Measurements from ENCODE around the gene PPP6R2. TPM values are rescaled to one million over a fixed set of nuclear protein-coding genes. Genes with fewer than 3 reads are reported as not detected.

The PPP6R2 gene
- total RNA-seq, 1 donor from 2014 or later, result 65.4 TPM

DNA sequence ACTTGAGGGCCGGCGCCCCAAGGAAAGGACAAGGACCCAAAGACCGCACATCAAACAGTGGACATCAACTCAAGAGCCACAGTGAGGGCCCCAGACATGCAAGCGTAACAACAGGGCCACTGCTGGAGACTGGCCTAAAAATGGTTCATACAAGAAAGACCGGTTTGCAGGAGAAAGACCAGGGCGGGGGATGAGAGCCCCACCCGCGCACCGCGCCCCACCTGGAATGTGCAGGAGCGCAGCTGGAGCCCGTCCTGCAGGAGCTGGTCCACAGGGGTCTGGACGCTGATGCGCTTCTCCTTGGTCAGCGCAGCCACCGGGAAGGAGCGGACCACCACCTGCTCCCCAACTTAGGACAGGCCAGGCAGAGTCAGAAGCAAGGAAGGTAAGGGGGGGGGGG lies 117.8 kb downstream of the PPP6R2 start:
- no peak for ATAC-seq
- DNase-seq (ENCODE audit: low spot score), result no peak

DNA sequence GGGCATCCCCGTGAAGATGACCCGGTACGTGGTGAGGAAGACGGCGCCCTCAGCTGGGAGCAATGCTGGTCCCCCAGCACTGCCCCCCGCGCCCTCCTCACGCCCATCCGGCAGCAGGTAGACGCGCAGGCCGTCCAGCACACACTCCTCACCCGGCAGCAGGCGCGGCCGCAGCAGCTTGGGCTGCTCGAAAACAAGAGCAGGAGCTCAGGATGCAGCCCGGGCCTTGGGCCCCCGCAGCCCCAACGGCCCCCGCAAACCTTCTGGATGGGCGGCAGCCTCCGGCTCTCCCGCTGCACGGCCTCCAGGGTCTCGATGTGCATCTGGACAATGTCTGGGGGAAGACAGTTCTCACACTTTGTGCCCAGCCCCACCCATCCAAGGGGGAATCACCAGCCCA lies 118.4 kb downstream of the PPP6R2 start:
- no peak for ATAC-seq

DNA sequence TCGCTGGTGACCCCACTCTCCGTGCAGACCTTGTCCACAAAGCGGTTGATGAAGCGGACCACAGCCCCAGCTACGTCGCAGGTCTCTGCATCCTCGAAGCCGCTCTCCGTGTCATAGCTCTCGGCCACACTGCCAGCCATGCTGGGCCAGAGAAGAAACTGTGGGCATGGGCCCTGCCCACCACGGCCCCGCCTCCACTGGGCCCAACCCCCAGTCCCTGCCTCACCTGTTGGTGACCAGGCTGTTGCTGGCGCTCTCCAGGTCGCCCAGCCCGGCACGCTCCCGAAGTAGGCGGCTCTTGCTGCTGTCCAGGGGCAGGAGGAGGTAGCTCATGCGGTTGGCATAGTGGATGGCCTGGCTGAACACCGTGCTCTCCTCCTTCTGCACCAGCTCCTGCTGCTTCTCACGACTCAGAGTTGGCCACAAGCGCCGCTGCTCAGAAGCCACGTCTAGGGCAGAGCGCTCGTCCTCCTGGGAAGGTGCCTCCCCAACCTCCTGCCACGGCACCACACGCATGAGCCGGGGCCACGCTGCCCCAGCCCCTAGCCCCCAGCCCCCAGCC lies 118.9 kb downstream of the PPP6R2 start:
- no peak for ATAC-seq
- no peak for DNase-seq (ENCODE audit: low spot score)

More for the DNA sequence above, 118.4 kb downstream of the PPP6R2 start:
- no peak for DNase-seq (ENCODE audit: low spot score)

DNA sequence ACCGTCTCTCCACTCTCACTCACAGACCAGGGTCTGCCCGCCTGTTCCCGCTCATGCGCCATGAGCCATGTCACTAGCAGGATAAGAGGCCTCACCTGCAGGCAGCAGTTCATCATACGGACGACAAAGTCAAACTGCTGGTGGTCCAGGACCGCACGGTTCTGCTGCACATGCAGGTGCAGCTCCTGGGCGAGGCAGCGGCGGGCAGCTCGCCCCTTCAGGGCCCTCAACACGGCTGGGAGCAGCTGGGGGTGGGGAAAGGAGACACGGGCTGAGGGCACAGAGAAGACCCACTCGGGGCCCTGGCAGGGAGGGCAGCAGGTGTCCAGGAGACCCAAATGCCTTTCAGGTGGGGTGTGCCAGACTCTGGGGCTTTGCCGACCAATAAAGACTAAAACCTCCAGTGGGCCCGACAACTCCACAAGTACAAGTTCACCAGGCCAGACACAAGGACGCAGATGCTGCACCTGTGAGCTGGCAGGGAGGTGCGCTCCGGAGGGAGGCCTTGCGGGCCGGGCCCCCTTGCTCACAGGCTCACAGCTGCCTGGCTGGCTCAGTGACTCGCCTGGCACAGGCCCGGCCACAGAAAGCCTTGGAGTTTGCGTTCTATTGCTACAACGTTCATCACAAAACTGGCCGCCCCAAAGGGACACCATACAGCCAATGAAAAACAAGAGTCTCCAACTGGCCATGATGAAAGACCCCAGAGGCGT lies 120.2 kb downstream of the PPP6R2 start:
- no peak for ATAC-seq
- no peak for DNase-seq (ENCODE audit: low spot score)

DNA sequence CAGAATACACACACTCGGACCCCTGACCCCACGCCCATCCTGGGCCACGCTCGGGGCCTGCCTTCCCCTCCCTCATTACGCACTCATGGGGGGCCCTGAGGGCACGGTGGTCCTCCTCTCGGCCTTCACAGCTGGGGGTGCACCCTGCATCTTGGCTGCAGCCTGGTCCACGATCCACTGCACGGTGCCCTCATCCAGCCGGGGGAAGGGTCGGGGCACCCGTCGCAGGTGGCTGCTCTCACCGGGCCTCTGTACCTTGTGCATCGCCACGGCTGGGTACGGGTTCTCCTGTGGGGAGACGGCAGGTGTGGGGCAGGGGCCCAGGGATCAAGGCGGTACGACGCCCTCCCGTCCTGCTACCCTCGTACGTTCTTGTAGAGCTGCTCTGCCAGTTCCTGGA lies 121.3 kb downstream of the PPP6R2 start:
- ATAC-seq, result no peak
- no peak for DNase-seq (ENCODE audit: low spot score)

DNA sequence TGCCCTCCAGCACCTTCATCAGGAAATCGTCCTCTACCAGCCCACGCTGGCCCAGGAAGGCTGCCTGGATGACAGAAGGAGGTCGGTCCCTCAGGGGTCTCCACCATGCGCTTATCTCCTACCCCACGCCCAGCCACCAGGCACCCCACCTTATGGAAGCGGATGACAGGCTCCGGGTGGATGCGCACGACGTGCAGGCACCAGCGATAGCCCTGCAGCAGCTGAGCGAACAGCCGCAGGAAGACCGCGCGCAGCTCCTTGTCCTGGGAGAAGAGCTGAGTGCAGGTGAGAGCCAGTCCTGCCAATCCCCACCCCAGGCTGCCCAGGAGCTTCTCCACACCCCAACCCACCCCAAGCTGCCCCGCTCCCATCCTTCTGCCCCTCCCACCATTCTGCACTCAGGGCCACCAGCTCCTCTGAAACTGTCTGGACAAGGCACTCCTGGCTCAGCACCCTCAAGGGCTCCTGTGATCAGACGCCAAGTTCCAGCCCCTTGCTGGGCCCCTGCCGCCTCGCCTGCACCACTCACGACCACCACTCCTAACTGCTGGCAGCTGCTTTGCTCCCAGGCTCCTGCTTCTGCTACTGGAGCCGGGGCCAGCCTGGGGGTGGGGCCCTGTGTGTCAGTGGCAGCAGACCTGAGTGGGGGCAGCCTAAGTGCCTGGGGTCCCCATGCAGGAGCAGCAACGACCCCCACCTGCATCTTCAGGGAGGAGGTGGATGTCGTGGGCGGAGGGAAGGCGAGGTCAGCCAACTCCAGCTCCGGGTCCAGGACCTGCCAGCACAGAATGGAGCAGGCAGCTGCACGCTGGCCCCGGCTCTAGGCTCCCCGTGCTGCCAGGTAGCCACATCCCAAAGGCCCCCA lies 122.2 kb downstream of the PPP6R2 start:
- ATAC-seq (no peak), DNase-seq (ENCODE audit: low spot score) (no peak)

DNA sequence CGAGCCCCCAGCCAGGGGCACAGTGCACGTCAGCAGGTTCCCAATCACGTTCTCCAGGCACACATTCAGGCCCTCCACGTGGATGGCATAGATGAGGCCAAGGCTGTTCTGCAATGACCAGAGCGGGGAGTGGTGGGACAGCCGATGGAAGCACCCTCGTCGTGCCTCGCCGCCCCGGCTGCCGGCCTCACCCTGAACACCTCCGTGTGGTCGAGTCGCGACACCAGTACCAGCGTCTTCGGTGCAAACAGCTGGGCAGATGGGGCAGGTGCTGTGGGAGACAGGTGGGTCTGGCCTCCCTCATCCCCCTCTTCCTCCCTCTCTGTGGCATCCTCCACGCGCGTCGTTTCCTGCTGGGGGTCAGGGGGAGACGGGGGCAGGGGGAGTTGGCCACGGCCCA lies 124.2 kb downstream of the PPP6R2 start:
- ATAC-seq (no peak), DNase-seq (ENCODE audit: low spot score) (no peak)

DNA sequence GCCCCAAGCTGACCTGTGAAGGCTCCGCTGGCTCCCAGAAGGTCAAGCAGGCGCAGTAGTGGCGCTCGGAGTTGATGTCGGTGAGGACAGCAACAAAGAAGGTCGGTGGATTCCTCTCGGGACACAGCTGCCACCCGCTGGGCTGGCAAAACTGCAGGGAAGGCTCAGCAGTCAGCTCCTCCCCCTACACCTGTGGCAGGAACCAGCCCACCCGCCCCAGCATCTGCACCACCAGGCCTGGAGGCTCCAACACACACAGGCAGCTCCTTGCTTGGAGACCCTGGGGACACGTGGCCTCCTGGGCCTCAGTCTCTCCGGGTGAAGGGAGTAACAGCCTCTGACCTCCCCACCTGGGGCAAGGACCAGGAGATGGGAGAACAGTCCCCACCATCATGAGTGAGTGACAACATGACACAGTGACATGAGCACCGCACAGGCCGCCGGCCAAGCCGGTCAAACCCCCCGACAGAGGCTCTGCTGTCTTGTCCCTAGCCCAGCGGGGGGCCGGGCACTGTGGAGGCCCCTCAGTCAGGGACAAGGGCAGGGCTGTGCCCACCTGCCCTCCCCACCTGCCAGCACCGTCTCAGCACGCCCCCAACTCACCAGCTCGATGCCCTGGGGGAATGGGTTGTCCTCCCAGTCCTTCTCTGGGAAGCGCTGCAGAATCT lies 124.8 kb downstream of the PPP6R2 start:
- DNase-seq (ENCODE audit: low spot score) (no peak), ATAC-seq (no peak)

DNA sequence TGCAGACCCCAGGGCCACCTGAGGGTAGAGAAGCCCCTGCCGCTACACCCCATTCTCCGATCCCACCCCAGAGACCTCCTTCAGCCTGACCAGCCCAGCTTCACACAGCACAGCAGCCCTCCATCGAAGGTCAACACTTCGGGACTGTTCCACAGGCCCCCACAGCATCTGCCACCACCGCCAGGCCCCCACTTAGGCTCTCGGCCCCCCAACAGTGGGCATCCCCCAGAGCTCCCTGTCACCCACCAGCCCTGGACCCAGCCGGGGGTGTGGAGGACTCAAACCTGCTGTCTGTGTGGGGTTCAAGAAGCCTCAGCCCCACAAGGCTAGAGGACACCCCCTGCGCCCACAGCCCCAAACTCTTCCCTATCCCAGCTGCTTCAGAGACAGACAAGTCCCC lies 125.5 kb downstream of the PPP6R2 start:
- no peak for DNase-seq (ENCODE audit: low spot score)
- ATAC-seq, result no peak

DNA sequence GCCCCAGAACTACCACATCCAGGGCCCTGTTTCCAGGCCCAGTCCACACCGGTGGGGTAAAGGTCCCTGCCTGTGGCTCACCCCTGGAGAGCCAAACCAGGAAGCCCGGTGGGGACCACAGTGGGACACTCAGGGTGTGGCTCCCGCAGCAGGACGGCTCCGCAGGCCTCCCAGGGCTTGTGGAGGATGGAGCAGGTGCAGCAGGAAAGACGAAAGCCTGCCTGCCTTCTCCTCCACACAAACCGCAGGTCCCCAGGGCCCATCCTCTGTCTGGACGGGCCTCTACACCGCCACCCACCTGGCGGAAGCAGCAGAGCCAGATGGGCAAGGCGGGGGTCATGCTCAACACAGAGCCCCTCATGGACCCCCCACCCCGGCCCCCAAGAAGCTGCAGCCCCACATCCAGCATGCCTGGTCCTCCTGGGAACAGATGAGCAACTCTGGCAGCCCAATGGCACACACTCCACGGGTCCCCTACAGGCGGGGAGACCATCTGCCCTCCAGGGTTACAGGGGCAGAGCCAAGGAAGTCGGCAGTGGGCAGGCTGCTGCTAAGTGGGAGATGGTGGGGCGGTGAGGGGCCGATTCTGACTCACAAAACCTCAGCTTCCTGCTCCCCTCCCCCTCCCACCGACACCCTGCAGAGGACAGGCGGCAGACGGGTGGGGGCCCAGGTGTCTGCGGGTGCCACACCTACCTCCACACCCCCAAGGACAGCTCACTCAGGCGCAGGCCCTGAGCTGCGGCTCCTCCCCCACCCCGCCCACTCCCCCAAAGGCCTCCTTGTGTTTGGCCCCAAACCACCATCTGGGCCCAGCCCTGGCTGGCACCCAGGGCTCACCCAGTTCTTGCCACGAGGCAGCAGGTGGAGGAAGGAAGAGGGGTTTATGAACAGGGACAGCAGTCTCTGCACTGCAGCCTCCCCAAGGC lies 126.5 kb downstream of the PPP6R2 start:
- DNase-seq (ENCODE audit: low spot score) (no peak), ATAC-seq (no peak)

DNA sequence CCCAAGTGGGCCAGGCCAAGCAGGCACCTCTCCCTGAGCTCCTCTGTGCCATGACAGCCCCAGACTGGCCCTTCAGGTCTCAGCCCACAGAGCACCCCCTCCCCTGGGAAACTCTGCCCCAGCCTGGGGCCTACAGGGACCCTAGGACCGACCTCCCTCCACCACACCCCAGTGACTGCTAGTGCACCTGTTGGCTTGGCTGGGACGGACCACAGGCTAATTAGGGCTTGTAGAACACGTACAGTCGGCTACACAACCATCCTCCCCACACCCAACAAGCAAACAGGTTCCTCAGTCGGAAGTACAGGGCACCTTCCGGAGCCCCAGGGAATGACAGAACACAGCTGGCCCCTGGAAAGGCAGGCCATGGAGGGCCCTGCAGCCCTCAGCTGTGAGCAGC lies 127.4 kb downstream of the PPP6R2 start:
- DNase-seq (ENCODE audit: low spot score), result no peak
- ATAC-seq, result no peak

DNA sequence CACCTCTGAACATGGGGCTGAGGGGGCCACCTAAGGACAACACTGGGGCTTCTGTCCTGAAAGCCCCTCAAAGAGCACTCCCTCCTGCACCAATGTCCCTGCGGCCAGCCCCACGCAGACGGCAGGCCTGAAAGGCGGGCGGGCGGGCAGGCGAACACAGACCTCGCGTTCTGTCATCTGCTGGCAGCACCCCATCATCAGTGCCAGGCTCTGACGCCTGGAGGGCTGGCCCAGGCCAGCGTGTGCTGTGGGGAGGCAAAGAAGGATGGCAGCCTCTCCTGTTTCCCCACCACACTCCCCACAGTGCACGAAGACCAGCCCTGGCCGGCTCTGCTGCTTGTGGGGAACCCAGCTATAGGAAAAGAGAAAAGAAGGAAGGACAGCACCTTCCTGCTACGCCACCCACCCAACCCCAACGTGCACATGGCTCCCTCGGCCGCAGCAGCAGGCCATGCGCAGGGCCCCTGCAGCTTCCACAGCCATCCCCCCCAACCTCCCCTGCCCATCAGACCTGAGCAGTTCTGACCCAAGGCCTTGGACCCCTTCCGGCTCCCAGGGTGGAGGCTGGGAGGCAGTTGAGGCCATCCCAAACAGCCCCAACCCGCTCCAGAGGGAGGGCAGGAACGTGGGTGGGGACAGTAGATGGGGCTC lies 128.2 kb downstream of the PPP6R2 start:
- DNase-seq (ENCODE audit: low spot score), result no peak
- ATAC-seq, result no peak

DNA sequence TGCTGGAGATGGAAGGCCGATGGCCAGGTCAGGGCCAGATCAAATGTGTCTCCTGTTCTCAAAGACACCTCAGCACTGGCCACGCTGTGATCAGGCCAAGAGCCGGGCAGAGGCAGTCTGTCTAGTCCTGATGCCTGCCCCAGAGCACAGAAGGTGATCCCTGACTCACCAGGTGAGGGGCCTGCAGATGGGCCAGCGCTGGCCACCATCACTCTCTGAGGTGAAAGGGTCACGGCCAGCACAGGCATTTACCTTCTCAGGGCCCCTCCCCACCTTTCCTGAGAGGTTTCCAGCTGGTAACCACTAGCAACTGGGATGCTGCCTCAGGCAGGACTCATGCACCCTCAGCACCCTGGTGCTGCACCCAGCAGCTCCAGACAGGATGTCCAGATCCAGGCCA lies 128.8 kb downstream of the PPP6R2 start:
- ATAC-seq (no peak), DNase-seq (ENCODE audit: low spot score) (no peak)

DNA sequence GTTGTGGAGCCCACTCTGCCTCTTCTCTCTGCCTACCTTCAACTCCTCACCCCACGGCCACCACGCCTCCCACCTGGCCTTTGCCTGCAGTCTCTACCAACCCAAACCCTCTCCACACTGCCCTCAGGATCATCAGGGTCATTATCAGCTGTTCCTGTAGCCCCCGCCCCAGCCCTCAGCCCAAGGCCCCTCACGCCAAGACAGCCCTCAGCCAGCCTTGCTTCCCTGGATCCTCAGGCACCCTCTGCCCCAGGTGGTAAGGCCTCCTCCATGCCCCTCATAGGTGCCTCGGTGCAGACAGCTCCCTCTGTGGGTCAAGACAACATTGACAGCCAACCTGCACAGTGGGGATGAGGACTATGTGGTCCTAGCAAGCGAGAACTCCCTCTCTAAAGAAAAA lies 130.0 kb downstream of the PPP6R2 start:
- ATAC-seq, result no peak
- no peak for DNase-seq (ENCODE audit: low spot score)

DNA sequence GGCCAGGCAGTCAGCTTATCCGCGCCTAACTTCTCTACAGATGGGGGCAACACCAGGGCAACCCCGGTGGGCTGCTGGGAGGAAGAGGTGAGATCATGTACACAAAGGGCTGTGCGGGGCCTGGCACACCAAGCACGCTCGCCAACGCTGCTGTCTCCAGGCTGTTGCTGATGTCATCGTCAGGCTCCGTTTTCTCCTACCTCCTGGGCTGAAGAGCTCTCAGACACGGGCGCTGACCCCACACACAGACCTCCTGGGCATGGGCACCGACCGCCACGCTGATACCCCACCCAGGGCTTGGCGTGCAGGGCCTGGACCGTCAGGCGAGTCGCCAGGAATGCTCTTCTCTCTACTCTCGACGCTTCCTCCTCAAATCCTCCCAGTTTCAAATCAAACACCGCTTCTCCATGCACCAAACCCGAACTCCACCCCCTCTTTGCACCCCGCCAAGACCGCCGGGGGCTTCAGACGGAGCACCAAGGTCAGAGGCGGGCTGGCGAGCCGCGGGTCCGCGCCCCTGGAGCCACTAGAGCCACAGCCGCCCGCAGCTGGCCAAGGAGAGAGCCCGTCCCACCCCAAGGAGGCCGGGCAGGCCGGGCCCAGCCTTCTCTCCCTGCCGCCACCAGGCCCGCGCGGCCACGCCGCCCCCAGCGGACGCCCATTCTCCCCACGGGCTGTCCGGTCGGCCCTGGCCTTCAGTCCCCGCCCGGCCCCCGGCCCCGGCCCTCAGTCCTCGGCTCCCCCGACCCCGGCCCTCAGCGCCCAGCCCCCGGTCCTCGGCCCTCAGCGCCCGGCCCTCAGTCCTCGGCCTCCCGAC lies 130.9 kb downstream of the PPP6R2 start:
- ATAC-seq, result peak; percentile 47
- no peak for DNase-seq (ENCODE audit: low spot score)

DNA sequence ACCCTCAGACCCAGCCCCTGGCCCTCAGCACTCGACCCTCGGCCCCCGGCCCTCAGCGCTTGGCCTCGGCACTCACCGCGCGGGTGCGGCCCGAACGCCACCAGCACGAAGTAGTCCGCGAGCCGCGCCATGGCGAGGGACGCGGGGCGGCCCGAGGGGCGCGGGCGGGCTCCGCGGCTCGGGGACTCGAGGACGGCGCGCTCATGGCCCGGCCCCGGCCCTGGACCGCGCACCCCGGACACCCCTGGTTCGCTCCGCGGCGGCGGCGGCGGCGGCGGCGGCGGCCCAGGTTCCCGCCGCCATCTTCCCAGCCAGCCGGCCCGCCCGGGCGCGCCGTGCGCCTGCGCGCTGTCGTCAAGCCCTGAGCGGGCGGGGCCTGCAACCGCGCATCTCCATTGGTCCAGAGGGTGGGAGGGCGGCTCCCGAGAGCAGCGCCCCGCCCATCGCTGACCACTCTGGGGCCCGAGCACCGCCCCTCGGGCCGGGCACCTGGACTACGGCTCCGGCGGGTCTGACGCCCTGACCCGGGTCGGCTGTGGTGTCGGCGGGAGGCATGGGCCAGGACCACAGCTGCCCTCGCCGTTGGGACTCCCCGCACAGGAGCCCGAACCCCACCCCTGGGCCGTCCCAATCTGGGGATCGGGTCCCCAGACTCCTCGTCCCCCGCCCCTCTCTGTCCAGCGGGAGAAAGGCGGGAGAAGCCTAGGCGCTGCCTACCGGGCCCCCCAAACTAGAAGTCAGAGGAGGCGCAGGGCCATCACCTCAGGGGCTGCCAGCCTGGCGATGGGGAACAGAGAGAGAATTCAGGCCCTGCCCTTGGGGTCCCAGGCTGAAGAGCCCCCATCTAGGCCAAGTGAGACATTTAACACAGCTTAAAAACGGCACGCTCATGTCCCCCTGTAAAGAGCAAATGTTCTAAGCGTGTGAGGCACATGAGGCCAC lies 131.9 kb downstream of the PPP6R2 start, which contains the start of gene SBF1:
Gene SBF1 (minus strand): TSS at position 326 of the 942 bp plus-strand sequence. CDS start 195 bp downstream, at position 131.
- DNase-seq (ENCODE audit: low spot score), result peak; percentile 94
- peak; percentile 97 for ATAC-seq

DNA sequence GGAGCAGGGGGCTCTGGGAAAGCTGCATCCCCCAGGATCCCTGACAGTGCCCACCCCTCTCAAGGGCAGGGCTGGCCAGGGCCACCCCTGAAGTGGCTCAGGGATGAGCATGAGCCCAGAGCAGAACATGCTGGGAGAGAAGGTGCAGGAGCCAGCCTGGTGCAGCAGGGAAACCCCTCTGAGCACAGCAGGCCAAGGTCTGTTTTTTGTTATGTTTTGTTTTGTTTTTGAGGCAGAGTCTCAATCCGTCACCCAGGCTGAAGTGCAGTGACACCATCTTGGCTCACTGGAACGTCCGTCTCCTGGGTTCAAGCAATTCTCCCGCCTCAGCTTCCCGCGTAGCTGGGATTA lies 132.5 kb downstream of the PPP6R2 start:
- DNase-seq (ENCODE audit: low spot score), result no peak
- ATAC-seq, result no peak

DNA sequence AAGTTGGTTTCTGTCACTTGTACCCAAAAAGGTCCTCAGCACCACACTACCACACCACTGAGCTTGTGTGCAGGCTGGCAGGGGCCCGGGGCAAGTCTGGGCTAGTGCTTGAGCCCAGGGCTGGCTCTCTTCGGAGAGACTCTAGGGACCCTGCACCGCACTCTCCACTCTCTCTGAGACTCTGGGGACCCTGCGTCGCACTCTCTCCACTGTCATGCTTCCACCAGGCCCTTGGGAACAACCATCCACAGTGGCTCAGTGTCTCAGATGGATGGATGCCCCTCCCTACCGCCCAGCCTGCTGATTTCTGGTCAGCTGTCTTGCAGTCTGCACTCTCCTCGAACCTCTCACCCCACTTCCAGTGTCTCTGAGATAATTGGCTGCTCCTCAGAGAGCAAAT lies 133.7 kb downstream of the PPP6R2 start:
- DNase-seq (ENCODE audit: low spot score), result no peak

More for the DNA sequence above, 133.7 kb downstream of the PPP6R2 start:
- ATAC-seq, result no peak

Measured in left lobe of liver (tissue), 2 donors.